ENCODE results near the gene BRF1. TPM values are rescaled to one million over a fixed set of nuclear protein-coding genes. Genes with fewer than 3 reads are reported as not detected.

Gene BRF1
- polyA plus RNA-seq, 1 of the 3 experiments (the other 2 are of a cell fraction), result 15.7 TPM

DNA sequence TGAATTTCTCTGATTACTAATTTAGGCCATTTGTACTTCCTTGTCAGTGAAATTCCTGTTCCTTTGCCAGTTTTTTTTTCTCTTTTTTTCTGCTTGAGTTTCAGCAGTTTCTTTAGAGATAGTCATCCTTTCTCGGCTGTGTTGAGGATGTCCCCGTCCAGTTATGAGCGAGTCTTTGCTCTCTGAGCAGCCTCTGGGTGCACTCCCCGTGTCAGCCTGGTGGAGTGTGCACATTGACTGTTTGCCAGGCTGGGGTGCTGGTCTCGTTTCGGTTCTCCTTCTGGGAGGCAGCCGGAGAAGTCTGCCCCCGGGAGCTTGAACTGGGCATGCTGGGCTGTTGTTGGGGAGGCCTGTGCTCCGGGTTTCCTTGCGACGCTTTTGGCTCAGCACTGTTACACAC, 16.7 kb upstream of the BRF1 start:
- peak; percentile 31 for DNase-seq
- POLR2A ChIA-PET, result no interaction called here
- Histone ChIP-seq H3K9me2 (no peaks in the 10 kb centered on the region), H3K27me3 (ENCODE audit: insufficient read depth) (no peaks in the 10 kb centered on the region), H3K9ac (no peak overlapping the region), H2AFZ (ENCODE audit: low read depth) (no peak overlapping the region), H3F3A (replicated peaks; ENCODE audit: insufficient read depth) (peaks cover 3% of the 10 kb centered on the region), H3K4me2 (peak overlapping the region; percentile 98; the same call in 1 of the 2 replicates), H3K79me2 (ENCODE audit: insufficient read depth) (peaks cover 73% of the 10 kb centered on the region), H3K36me3 (replicated peaks in 1 of 2; ENCODE audit: control insufficient read depth in 1 of 2, insufficient read depth in 2 of 2, low read length in 1 of 2) (no peaks in the 10 kb centered on the region), H4K20me1 (ENCODE audit: insufficient read depth) (peaks cover 41% of the 10 kb centered on the region), H3K4me1 (ENCODE audit: control insufficient read depth in 1 of 2, insufficient read depth in 2 of 2, low read depth in 1 of 2, low read length in 1 of 2) (peaks cover 0 to 25% of the 10 kb centered on the region in 2 experiments; a peak in 1 of 4 replicates), H3K27ac (ENCODE audit: low read depth in 2 of 2, low read length in 1 of 2) (no peak overlapping the region; a peak in 1 of 4 replicates), H3K9me3 (no peaks in the 10 kb centered on the region), H3K4me3 (ENCODE audit: low read depth in 2 of 2, low read length in 1 of 2) (no peak overlapping the region)
- WGBS (ENCODE audit: low lambda C conversion rate), result 71% methylated on average over 5 of the region's 11 CpGs
- CTCF ChIA-PET, result interaction anchor here (0.9 to 1.4 kb wide), 3 partner anchors 20 to 53 kb away, joined by 3 read pairs; no protein-coding TSS in a partner anchor
- TF ChIP-seq RAD21 (IDR thresholded peaks at IDR 0.05; ENCODE audit: low read length), result no peak
- no peak for TF ChIP-seq MEF2A (IDR thresholded peaks at IDR 0.05; ENCODE audit: borderline replicate concordance, low read depth)
- no peak for TF ChIP-seq SIN3A (IDR thresholded peaks at IDR 0.05; ENCODE audit: borderline replicate concordance, low read depth, low read length)
- no peak for TF ChIP-seq FOXJ3 (CRISPR knock-in tag; IDR thresholded peaks at IDR 0.05)
- TF ChIP-seq, protein P1, sequence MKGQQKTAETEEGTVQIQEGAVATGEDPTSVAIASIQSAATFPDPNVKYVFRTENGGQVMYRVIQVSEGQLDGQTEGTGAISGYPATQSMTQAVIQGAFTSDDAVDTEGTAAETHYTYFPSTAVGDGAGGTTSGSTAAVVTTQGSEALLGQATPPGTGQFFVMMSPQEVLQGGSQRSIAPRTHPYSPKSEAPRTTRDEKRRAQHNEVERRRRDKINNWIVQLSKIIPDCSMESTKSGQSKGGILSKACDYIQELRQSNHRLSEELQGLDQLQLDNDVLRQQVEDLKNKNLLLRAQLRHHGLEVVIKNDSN (IDR thresholded peaks at IDR 0.05; ENCODE audit: borderline replicate concordance, low read depth), result no peak
- no peak for TF ChIP-seq MXI1 (IDR thresholded peaks at IDR 0.05; ENCODE audit: low read depth, low read length)
- no peak for TF ChIP-seq TCF12 (IDR thresholded peaks at IDR 0.05)
- TF ChIP-seq RFX5 (IDR thresholded peaks at IDR 0.05; ENCODE audit: low read length), result no peak
- no peak for TF ChIP-seq NRF1 (IDR thresholded peaks at IDR 0.05; ENCODE audit: low read depth, low read length)
- TF ChIP-seq TEAD4 (IDR thresholded peaks at IDR 0.05; ENCODE audit: borderline replicate concordance, insufficient read depth), result no peak
- TF ChIP-seq, protein P2, sequence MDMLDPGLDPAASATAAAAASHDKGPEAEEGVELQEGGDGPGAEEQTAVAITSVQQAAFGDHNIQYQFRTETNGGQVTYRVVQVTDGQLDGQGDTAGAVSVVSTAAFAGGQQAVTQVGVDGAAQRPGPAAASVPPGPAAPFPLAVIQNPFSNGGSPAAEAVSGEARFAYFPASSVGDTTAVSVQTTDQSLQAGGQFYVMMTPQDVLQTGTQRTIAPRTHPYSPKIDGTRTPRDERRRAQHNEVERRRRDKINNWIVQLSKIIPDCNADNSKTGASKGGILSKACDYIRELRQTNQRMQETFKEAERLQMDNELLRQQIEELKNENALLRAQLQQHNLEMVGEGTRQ (IDR thresholded peaks at IDR 0.05; ENCODE audit: borderline replicate concordance, low read depth, low read length), result no peak
- TF ChIP-seq GATA2 (CRISPR knock-in tag; IDR thresholded peaks at IDR 0.05), result no peak
- TF ChIP-seq, protein P3, sequence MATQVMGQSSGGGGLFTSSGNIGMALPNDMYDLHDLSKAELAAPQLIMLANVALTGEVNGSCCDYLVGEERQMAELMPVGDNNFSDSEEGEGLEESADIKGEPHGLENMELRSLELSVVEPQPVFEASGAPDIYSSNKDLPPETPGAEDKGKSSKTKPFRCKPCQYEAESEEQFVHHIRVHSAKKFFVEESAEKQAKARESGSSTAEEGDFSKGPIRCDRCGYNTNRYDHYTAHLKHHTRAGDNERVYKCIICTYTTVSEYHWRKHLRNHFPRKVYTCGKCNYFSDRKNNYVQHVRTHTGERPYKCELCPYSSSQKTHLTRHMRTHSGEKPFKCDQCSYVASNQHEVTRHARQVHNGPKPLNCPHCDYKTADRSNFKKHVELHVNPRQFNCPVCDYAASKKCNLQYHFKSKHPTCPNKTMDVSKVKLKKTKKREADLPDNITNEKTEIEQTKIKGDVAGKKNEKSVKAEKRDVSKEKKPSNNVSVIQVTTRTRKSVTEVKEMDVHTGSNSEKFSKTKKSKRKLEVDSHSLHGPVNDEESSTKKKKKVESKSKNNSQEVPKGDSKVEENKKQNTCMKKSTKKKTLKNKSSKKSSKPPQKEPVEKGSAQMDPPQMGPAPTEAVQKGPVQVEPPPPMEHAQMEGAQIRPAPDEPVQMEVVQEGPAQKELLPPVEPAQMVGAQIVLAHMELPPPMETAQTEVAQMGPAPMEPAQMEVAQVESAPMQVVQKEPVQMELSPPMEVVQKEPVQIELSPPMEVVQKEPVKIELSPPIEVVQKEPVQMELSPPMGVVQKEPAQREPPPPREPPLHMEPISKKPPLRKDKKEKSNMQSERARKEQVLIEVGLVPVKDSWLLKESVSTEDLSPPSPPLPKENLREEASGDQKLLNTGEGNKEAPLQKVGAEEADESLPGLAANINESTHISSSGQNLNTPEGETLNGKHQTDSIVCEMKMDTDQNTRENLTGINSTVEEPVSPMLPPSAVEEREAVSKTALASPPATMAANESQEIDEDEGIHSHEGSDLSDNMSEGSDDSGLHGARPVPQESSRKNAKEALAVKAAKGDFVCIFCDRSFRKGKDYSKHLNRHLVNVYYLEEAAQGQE (IDR thresholded peaks at IDR 0.05; ENCODE audit: low read depth, low read length), result no peak
- TF ChIP-seq CHD2 (IDR thresholded peaks at IDR 0.05; ENCODE audit: low read length, partially characterized antibody), result no peak
- TF ChIP-seq, protein P4, sequence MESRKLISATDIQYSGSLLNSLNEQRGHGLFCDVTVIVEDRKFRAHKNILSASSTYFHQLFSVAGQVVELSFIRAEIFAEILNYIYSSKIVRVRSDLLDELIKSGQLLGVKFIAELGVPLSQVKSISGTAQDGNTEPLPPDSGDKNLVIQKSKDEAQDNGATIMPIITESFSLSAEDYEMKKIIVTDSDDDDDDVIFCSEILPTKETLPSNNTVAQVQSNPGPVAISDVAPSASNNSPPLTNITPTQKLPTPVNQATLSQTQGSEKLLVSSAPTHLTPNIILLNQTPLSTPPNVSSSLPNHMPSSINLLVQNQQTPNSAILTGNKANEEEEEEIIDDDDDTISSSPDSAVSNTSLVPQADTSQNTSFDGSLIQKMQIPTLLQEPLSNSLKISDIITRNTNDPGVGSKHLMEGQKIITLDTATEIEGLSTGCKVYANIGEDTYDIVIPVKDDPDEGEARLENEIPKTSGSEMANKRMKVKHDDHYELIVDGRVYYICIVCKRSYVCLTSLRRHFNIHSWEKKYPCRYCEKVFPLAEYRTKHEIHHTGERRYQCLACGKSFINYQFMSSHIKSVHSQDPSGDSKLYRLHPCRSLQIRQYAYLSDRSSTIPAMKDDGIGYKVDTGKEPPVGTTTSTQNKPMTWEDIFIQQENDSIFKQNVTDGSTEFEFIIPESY (IDR thresholded peaks at IDR 0.05; ENCODE audit: borderline replicate concordance, low read depth), result no peak

All from SK-N-SH (cell line).